Epithelial cell of esophagus (primary cell): ENCODE data around the gene TRIO.
A peak's percentile ranks its signal among the peaks of the same experiment; 100 is the strongest.

ENCODE experiments used
- DNase-seq: peaks from one replicate; pipeline ENCODE4 v3.0.0; 2010; ENCODE audit warnings: low read depth
- H3K4me3 ChIP-seq: 2 replicates; pipeline ENCODE4 v1.5.1; 2011; ENCODE audit warnings: mild to moderate bottlenecking, low read length, control low read depth
- CTCF ChIP-seq: IDR thresholded peaks from 2 replicates; pipeline ENCODE4 v1.5.1; 2011; ENCODE audit warnings: low read depth, mild to moderate bottlenecking, low read length, control low read depth, inconsistent platforms; ENCODE audit not compliant: insufficient read depth; ENCODE audit errors: missing control alignments

The TRIO gene

GRCh38 chr5:14245132-14245925 is 102.2 kb downstream of the TRIO start:
- no peak for TF ChIP-seq CTCF
- DNase-seq, result no peak
- no peak overlapping the region for H3K4me3 ChIP-seq

GRCh38 chr5:14246350-14247053 is 103.4 kb downstream of the TRIO start:
- no peak for DNase-seq
- no peak overlapping the region for H3K4me3 ChIP-seq

GRCh38 chr5:14247054-14247386 is 103.9 kb downstream of the TRIO start:
- H3K4me3 ChIP-seq, result no peak overlapping the region
- no peak for TF ChIP-seq CTCF
- no peak for DNase-seq

More at GRCh38 chr5:14246350-14247053, 103.4 kb downstream of the TRIO start:
- TF ChIP-seq CTCF, result no peak

GRCh38 chr5:14249258-14250082 is 106.3 kb downstream of the TRIO start:
- no peak for TF ChIP-seq CTCF
- no peak for DNase-seq
- H3K4me3 ChIP-seq, result no peak overlapping the region

GRCh38 chr5:14250084-14250695 is 107.0 kb downstream of the TRIO start:
- no peak overlapping the region for H3K4me3 ChIP-seq
- no peak for TF ChIP-seq CTCF
- DNase-seq, result peak; percentile 37

GRCh38 chr5:14250748-14251701 is 107.9 kb downstream of the TRIO start:
- no peak for TF ChIP-seq CTCF
- DNase-seq, result no peak
- no peak overlapping the region for H3K4me3 ChIP-seq
